H1 (cell line): Measurements from ENCODE around the gene FOXC1.

Experiments used
- CTCF ChIP-seq, 3 experiments: IDR thresholded peaks; 1 replicate in 2 of 3; 2 replicates in 1 of 3; pipeline versions ENCODE4 v1.5.1 to v1.6.1; 2011; ENCODE audit warnings: low read length in 3 of 3, mild to moderate bottlenecking in 3 of 3, inconsistent platforms in 2 of 3, low read depth in 1 of 3, moderate library complexity in 1 of 3; ENCODE audit not compliant: insufficient read depth in 1 of 3; ENCODE audit errors: control extremely low read depth in 1 of 3
- EZH2 ChIP-seq: fragments of 200-600 bp; sonication (generic); IDR thresholded peaks from 2 replicates; pipeline ENCODE4 v1.7.1; 2012; ENCODE audit warnings: low read depth, mild to moderate bottlenecking, moderate library complexity, low read length, inconsistent platforms; ENCODE audit not compliant: severe bottlenecking
- POLR2A ChIP-seq, 2 experiments: IDR thresholded peaks; 1 replicate in 1 of 2; 2 replicates in 1 of 2; pipeline ENCODE4 v1.6.1; 2011; ENCODE audit warnings: low read depth in 2 of 2, low read length in 2 of 2, mild to moderate bottlenecking in 2 of 2; ENCODE audit errors: control extremely low read depth in 1 of 2
- POLR2AphosphoS5 ChIP-seq: IDR thresholded peaks from 2 replicates; pipeline ENCODE4 v1.6.1; 2011; ENCODE audit warnings: low read depth, low read length
- RAD21 ChIP-seq, 2 experiments: IDR thresholded peaks in 1 of 2; conservative IDR thresholded peaks in 1 of 2; 2 replicates each; pipeline ENCODE4 v1.6.1; 2011; ENCODE audit warnings: low read depth in 2 of 2, low read length in 2 of 2, improper control_type of control experiment in 1 of 2, inconsistent platforms in 1 of 2, mild to moderate bottlenecking in 1 of 2, moderate library complexity in 1 of 2
- SRF ChIP-seq: IDR thresholded peaks from 2 replicates; pipeline ENCODE4 v1.6.1; 2011; ENCODE audit warnings: mild to moderate bottlenecking, low read depth, low read length, moderate library complexity
- YY1 ChIP-seq: IDR thresholded peaks from 2 replicates; pipeline ENCODE4 v1.6.1; 2011; ENCODE audit warnings: low read depth, mild to moderate bottlenecking, low read length

GRCh38 chr6:1658212-1659005 is 48.7 kb downstream of the FOXC1 start:
- TF ChIP-seq CTCF (IDR thresholded peaks at IDR 0.05; ENCODE audit: control extremely low read depth in 1 of 3, insufficient read depth in 1 of 3, low read depth in 1 of 3, low read length in 3 of 3) (no peak), POLR2AphosphoS5 (no peak), EZH2 (no peak), POLR2A (IDR thresholded peaks at IDR 0.05; ENCODE audit: control extremely low read depth in 1 of 2, low read depth in 2 of 2, low read length in 2 of 2) (no peak), SRF (no peak), RAD21 (IDR thresholded peaks at IDR 0.05 in 1 of 2, conservative IDR thresholded peaks at IDR 0.05 in 1 of 2; ENCODE audit: low read depth in 2 of 2, low read length in 2 of 2) (no peak), YY1 (no peak)
